Right ventricle myocardium superior (tissue), 1 donor: ENCODE results near the gene ANKRD44. TPM values are rescaled to one million over a fixed set of nuclear protein-coding genes. Genes with fewer than 3 reads are reported as not detected.

Source experiments
- ATAC-seq: fragments of 200-7000 bp; cut with Tn5 transposase; one replicate; pipeline ENCODE4 v1.9.1; 2020; ENCODE audit warnings: mild to moderate bottlenecking; ENCODE audit not compliant: poor library complexity
- DNase-seq: peaks from one replicate; pipeline ENCODE4 v3.0.0-alpha.2; 2020
- intact Hi-C: fragments of 100-400 bp; cut with DNase I; formaldehyde crosslinking; loops from one replicate; pipeline ENCODE4 v1.11.2; 2022
- total RNA-seq: library from RNA; stranded (reverse); fragmentation: NEBNext Ultra II Directional; extraction: Animal tissue kit (Norgen Biotek cat#: 25700); gene quantifications from one replicate; pipeline ENCODE4 v1.2.1, GENCODE V29; 2021
- donor health status: DM: no; HTN: yes; CAD: no; lungs with severe emphysema.

ANKRD44 gene
- total RNA-seq, 1 donor from 2014 or later, result 7.4 TPM

DNA sequence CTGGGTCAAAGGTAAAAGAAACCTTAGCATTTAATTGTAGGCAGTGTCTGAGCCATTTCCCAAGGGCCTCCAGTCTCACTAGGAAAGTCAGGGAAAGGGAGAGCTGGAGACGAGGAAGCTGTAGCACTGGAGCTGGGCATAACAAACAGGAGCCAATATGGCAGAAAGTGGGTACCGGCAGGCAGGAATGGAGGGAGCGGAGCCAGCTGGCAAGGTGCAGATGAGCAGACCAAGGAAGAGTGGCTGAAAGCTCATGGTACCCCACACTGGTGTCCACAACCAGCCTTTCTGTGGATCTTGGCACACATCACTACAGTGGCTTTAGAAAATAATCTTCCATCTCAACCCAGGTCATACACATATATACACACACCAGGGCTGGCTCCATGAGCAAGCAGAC, 40.0 kb downstream of the ANKRD44 start:
- no peak for DNase-seq

DNA sequence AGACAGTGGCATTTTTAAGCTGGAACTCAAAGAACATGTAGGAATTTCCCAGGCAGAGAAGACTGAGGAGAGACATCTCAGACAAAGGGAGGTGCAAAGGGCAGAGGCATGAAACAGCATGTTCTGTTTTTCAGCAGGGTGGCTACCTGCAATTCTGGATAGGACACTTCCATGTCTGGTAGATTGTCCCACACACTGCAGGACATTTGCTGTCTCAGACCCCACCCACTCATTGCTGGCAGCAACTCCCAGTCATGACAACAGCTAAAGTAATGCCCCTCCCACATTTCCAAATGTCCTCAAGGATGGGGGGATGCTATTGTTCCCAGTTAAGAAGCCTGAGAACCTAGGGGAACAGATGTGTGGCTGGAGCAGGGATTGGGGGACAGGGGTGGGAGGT, 40.8 kb downstream of the ANKRD44 start:
- ATAC-seq (no peak), DNase-seq (no peak)
- intact Hi-C loops, result no loop called here

More for the DNA sequence above, 40.0 kb downstream of the ANKRD44 start:
- ATAC-seq, result no peak
- intact Hi-C loops, result no loop called here

DNA sequence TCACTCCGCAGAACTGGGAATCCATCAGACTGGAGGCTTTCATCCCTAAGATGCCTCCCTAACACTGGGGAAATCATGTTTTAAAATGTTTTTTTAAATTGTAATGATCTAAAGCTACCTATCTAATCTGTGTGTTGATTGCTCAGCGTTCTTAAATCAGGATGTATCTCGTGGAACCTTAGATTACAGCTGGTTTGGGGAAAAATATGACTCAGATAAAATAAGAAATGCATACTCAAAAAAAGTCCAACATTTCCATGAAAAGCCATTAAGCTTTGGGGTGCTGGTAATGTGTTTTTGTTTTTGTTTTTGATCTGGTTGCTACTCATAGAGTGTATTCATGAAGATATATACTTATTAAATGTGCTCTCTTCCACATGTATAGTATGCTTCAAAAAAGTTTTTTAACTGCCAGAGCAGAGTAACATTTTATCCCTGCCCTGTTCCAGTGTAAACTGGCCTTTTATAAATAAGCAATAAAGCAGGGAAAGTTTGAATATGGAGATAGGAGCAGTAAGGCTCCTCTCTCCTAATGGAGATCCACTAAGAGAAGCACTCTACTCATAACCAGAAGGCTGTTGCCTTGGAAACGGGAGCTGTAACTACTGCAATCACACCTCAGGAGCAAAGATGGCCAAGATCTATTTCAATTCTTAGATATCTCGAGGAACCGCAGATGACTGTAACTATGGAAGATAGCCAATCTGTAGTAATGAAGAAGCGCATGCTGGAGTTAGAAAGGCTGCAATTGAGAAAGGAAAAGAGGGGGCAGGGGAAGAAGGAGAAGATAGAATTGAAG, 41.6 kb downstream of the ANKRD44 start:
- DNase-seq (no peak), ATAC-seq (no peak)
- intact Hi-C loops, result no loop called here

DNA sequence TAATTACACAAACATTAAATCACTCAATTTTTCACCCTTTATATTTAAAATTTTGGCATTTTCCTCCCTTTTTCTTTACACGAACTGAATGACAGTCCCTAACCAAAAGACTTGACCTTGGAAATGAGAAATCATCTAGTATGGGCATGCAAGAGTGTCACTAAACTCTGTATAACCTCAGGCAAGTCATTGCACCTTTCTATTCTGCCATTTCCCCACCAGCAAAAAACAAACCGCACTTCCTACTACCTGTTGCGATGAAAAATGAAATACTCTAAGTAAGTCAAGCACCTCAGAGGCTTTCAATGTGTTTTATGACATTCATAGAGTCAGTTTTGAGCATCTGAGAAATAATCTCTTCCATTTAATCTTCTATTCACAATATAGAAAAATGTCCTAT, 44.1 kb downstream of the ANKRD44 start:
- ATAC-seq (no peak), DNase-seq (no peak)
- intact Hi-C loops, result no loop called here

DNA sequence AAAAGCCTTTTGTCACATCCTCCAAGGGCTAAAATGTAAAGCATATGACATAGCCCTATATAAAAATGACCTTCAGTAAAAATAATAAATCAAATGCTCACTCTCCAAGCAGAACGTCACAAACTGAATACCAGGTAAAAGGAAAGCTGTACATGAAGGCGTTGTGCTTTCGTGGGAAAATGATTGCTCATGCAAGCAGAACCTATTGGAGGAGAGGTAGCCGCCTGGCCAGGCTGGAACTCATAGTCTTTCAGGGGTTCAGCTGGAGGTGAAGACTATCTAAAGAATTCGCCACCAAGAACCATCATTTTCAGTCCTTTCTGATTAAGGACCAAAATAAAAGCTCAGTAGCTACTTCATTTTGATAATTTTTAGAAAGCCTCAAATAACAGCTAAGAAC, 44.7 kb downstream of the ANKRD44 start:
- DNase-seq (no peak), ATAC-seq (no peak)
- intact Hi-C loops, result no loop called here

DNA sequence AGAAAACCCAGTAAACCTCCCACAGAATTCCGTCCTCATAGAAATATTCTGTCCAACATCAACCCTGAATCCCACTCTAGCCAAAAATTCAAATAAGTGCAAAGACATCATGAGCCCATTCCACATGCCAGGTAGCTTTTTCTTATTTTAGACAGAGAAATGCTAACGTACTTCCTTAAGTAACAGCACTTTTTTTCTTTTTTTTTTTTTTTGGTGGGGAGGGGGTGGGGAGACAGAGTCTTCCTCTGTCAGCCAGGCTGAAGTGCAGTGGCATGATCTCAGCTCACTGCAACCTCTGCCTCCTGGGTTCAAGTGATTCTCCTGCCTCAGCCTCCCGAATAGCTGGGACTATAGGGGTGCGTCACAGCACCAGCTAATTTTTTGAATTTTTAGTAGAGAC, 45.5 kb downstream of the ANKRD44 start:
- intact Hi-C loops, result no loop called here
- ATAC-seq, result no peak
- DNase-seq, result no peak

DNA sequence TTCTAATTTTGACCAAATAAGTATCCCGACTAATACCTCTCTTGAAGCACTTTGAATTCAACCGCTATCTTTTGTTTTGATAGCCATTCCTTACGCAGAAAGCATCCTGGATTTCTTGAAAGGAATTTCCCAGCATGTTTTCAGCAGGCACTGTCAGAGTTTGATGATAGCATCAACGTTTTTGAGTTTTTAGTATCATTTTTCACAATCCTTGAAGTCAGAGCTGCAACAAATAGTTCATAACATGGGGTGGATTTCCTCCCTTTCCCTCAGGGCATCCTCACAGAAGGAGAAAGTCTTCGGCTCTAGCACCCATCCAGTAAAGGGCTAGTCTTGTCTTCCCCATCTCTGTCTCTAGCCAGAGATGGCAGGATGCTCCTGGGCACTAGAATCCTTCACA, 46.2 kb downstream of the ANKRD44 start:
- ATAC-seq, result no peak
- intact Hi-C loops, result no loop called here
- no peak for DNase-seq

DNA sequence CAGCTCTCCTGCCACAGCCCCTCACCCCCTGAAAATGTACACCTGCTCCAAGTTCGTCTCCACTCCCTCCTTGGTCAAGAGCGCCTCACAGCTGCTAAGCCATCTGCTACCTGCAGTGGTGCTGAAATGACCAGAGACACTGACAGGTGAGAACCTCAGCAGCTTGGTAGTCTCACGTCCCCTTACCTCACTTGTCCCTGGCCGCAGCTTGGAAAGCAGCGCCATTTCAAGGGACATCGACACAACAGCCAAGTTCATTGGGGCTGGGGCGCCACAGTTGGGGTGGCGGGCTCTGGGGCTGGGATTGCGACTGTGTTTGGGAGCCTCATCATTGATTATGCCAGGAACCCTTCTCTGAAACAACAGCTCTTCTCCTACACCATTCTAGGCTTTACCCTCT, 47.5 kb downstream of the ANKRD44 start:
- ATAC-seq (no peak), DNase-seq (no peak)
- intact Hi-C loops, result no loop called here

DNA sequence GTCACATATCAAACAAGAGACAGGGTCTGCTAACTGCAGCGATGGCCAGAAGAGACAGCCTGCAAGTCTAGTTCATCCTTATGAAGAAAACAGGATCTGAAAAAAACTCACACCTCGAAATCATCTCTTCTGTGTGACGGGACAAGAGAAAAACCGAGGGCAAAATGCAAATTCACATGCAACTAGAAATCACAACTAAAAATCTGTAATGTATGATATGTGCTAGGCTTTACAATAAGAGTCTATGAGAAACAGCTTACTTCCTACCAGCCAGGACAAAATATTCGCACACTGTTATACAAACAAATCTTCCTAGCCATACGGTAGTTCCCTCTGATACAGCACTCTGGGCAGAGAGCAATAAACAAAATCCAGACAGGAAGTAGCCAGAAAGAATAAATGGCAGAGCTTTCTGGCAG, 48.8 kb downstream of the ANKRD44 start:
- ATAC-seq, result peak; percentile 58

DNA sequence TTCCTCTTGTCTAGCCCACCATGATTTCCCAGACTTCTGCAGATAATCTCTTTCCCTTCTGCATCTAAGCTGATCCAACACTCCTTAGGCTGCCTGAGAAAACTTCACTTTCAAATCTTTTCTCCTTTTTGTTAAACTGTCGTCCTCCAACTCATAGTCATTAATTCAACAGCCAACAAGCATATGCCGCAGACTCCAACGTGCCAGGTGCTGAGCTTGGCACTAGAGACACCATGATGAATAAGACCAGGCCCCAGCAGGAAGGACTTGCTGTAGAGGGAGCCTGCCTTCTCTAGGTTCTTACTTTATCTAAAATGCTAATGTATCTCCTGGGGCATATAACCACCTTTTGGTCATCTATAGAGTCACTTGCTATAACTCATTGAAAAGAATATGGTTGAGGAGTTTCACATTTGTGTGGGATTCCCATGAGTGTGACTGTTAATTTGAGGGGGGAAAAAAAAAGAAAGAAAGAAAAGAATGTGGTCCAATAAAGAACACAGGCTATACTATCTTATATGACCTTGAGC, 51.0 kb downstream of the ANKRD44 start:
- intact Hi-C loops, result no loop called here
- no peak for ATAC-seq

More for the DNA sequence above, 48.8 kb downstream of the ANKRD44 start:
- intact Hi-C loops, result no loop called here
- DNase-seq, result no peak

DNA sequence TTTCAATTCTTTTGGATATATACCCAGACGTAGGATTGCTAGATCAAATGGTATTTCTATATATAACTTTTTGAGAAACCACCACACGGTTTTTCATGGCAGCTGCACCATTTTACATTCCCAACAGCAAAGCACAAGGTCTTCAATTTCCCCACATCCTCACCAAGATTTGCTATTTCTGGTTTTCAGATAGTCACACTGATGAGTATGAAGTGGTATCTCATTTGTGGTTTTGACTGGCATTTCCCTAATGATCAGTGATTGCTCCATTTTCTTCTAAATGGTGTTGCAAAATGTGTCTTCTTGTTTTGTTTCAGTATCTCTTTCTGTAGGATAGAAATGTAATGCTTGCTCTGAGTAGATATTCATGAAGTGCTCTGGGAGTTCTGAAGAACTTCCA, 52.0 kb downstream of the ANKRD44 start:
- intact Hi-C loops, result no loop called here
- no peak for ATAC-seq

More for the DNA sequence above, 51.0 kb downstream of the ANKRD44 start:
- no peak for DNase-seq

DNA sequence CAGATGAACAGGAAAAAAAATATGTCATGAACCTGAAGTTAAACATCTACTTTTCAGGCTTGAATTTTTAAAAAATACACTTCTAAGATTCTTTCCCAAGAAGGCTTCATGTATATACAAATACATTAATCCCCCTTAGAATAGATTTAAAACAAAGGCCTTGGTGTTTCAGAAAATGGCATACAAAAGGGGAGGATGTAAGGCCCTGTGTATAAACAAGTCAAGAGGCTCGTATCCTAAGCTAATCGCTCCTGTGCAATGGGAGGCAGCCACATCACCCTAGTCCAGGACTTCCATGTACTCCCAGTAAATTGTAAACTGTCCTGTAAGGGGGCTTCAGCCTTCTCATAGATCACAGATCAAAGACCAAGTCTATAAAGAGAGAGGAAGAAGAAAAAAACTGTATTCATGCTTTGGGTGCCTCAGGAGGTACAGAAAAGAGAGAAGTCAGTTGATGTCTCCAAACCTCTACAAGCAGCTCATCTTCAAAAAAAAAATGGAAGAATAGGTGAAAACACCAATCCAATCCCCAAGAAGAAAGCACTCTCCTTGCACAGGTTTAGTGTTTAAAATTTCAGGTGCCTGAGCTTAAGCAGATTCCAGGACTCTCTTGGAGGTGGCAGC, 53.9 kb downstream of the ANKRD44 start:
- intact Hi-C loops, result no loop called here
- DNase-seq, result no peak
- ATAC-seq, result no peak

More for the DNA sequence above, 52.0 kb downstream of the ANKRD44 start:
- no peak for DNase-seq

DNA sequence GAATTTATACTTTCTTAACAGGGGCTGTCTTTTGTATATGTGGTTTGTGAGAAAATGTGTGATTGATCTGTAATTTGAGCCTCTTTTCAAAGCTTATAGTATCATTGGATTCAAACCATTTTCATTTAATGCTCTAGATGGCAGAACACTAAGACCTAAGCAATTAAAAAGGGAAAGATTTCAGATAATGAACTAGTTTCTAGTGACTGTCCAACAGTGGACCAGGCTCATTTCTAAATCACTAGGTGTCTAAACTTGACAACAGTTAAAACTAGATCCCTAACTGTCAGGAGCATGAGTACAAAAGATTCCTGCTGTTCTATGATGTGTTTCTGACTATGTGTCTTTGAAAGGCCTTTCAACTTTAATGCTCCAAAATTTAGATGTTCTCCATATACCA, 54.6 kb downstream of the ANKRD44 start:
- intact Hi-C loops, result no loop called here
- no peak for DNase-seq
- ATAC-seq, result no peak

DNA sequence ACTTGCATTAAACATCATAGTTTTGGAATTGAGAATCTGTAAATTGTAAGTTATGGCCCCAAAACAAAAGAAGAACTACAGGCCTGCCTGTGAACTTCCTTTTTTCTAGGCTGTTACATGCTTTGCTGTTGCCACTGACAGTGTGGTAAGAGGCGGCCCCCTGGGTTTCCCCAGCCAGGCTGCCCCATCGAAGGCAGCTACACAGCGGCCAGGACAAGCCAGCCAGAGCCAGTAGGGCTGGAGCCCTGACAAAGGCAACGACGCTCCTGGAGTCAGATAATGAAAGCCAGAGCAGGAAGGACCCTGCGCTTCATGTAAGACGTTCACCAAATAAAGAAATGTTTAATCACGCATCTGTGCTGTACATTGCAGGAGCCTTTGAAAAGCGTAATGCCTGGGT, 55.0 kb downstream of the ANKRD44 start:
- ATAC-seq (peak; percentile 93), DNase-seq (peak; percentile 87)
- intact Hi-C loops, result no loop called here

DNA sequence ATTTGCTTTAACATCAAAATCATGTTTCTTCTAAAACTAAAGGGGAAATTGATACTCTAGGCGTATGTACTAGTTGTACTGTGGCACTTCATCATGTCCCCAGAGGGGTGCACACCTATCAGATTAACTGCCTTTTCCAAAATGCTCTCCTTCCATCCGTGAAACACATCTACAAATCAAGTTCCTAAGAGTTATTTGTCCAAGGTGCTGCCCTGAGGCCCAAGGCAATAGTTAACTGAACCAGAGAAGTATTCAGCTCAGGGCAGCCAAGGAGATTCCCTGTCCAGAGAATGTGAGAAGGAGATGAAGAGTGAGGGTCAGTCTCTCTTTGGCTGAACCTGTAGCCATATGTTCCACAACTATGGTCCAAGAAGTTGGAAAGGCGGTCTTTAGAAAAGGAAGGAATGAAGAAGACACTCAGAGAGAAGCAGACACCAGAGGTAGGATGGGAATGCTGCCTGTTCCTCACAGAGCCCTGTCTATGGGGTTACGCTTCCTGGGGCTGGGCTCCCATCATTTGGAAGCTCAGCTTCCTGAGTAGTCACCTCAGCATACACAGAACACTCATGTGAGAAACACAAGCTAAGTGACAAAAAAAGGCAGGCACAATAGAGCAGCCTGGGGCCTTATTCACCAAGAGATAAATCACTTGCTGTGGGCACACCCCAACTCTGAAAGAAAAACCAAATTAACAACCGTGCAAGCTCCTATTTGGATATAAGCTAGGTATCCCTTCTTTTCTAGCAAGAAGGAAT, 55.6 kb downstream of the ANKRD44 start:
- intact Hi-C loops, result no loop called here
- ATAC-seq, result peak; percentile 23
- no peak for DNase-seq

DNA sequence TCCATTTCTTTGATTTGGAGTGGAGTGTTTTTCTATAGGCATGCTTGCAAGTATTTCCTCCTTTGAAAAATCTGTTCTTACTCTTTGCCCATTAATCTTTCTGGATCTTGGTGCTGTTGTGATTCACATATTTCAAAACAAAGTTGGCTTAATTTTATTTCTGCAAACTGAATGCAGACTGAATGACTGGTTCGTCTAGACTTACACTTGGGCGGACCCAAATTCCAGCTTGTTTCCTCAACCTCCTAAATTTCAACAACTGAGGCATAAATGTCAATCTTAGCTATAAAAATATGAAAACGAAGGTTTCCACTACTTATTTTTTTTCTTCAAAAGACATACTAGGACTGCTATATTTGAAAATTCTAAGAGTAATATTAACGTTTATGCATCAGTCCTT, 59.0 kb downstream of the ANKRD44 start:
- intact Hi-C loops, result no loop called here
- DNase-seq (no peak), ATAC-seq (no peak)

DNA sequence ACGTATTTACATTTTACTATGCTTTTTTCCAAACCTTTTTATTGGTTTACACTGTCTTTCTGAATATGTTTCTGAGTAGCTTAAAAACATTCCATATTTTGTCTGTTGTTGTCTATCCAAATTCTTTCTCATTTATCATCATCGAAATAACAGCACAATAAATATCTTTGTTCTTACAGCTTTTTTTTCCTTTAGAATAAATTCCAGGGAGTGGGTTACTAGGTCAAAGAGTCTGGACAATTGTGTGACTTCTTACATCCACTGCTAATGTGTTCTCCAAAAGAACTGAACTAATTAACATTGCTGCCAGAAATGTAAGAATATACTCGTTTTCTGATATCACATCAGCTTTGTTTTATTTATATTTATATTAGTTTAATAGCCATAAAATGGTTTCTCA, 59.4 kb downstream of the ANKRD44 start:
- DNase-seq, result no peak
- no peak for ATAC-seq
- intact Hi-C loops, result no loop called here

DNA sequence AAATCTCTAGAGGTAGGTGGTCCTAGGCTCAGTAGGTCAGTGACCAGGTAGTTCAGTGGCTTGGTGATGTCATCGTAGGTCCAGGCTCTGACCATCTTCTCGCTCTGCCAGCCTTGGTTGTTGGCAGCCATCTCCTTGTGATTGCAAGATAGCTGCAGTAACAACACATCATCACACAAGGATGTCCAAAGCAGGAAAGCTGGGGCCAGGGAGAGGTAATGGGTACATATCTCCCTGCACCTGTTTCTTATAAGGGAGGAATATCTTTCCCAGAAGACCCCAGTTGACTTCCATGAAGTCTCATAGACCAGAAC, 60.5 kb downstream of the ANKRD44 start:
- DNase-seq, result no peak
- intact Hi-C loops, result no loop called here
- no peak for ATAC-seq

DNA sequence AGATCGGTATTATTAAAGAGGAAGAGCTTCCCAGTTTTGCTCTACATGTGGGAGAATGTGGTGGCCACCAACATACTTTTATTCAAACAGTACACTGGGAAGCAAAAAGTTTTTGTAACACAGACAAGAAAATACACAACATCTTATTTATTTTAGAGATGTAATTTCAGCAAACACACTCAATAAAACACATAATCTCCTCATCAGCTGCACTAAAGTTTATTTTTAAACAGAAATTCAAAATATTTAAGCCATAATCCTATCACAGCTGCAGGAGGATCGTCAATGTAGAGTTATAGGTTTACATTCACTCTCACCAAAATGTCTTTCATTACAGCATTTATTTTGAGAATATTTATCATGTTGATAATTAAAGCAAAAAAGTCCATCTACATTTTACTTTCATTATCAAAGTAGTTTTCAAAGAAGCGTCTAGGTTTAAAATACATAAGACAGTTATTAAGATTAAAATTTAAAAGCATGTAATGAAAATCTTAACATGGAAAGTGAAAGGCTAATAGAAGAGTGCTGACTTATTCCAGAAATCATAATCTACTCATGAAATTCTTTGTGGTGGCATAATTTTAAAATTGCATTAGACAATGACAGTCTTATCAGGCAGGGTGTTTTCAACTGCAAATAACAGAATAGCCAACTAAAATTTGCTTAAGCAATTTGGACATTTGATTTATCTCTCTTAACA, 61.0 kb downstream of the ANKRD44 start:
- DNase-seq (no peak), ATAC-seq (no peak)
- intact Hi-C loops, result no loop called here
